Keratinocyte (primary cell): ENCODE measurements around the gene KBTBD6.

Experiments used
- CTCF ChIP-seq, 3 experiments: IDR thresholded peaks in 1 of 3; conservative IDR thresholded peaks in 1 of 3; optimal IDR thresholded peaks in 1 of 3; 2 replicates in 2 of 3; 3 replicates in 1 of 3; pipeline versions ENCODE3 to v1.5.1; 2011; ENCODE audit warnings: low read length in 3 of 3, mild to moderate bottlenecking in 3 of 3, moderate library complexity in 2 of 3, control low read depth in 1 of 3, inconsistent platforms in 1 of 3; ENCODE audit not compliant: insufficient read depth in 2 of 3; ENCODE audit errors: extremely low read depth in 1 of 3
- EZH2 ChIP-seq: IDR thresholded peaks from one replicate; pipeline ENCODE4 v1.6.1; 2012; ENCODE audit warnings: inconsistent platforms, mild to moderate bottlenecking, low read length, moderate library complexity

- TF ChIP-seq CTCF (optimal IDR thresholded peaks at IDR 0.05 in 1 of 3, IDR thresholded peaks at IDR 0.05 in 1 of 3, conservative IDR thresholded peaks at IDR 0.05 in 1 of 3; ENCODE audit: extremely low read depth in 1 of 3, insufficient read depth in 2 of 3, low read length in 3 of 3) (no peak), EZH2 (no peak)
Observed at GRCh38 chr13:41159174-41159573, 26.6 kb upstream of the KBTBD6 start.
